Trophoblast cell (in vitro differentiated cells and primary cell): ENCODE data around the gene APH1B.

ENCODE experiments used
- DNase-seq, 2 donors: peaks; one replicate each; pipeline ENCODE4 v3.0.0-alpha.2; 2016
- H2AFZ ChIP-seq: 2 replicates; pipeline ENCODE4 v1.6.1; 2013; ENCODE audit warnings: low read length, moderate library complexity, mild to moderate bottlenecking; ENCODE audit not compliant: insufficient read depth, poor library complexity
- H2AK5ac ChIP-seq: 2 replicates; pipeline ENCODE4 v1.6.1; 2013; ENCODE audit warnings: mild to moderate bottlenecking, low read length
- H2BK120ac ChIP-seq: 2 replicates; pipeline ENCODE4 v1.6.1; 2013; ENCODE audit warnings: low read length, mild to moderate bottlenecking, moderate library complexity; ENCODE audit not compliant: insufficient read depth, poor library complexity
- H2BK12ac ChIP-seq: 2 replicates; pipeline ENCODE4 v1.6.1; 2013; ENCODE audit warnings: mild to moderate bottlenecking, low read length, moderate library complexity
- H2BK5ac ChIP-seq: 2 replicates; pipeline ENCODE4 v1.6.1; 2013; ENCODE audit warnings: low read length, low read depth, moderate library complexity, mild to moderate bottlenecking; ENCODE audit not compliant: poor library complexity
- H3K14ac ChIP-seq: 2 replicates; pipeline ENCODE4 v1.6.1; 2013; ENCODE audit warnings: mild to moderate bottlenecking, low read length
- H3K18ac ChIP-seq: 2 replicates; pipeline ENCODE4 v1.6.1; 2013; ENCODE audit warnings: mild to moderate bottlenecking, low read length
- H3K23ac ChIP-seq: 2 replicates; pipeline ENCODE4 v1.6.1; 2013; ENCODE audit warnings: low read length
- H3K27ac ChIP-seq: 2 replicates; pipeline ENCODE4 v1.5.1; 2013; ENCODE audit warnings: low read depth, mild to moderate bottlenecking, inconsistent platforms, low read length, moderate library complexity
- H3K27me3 ChIP-seq: 2 replicates; pipeline ENCODE4 v1.6.1; 2013; ENCODE audit warnings: inconsistent platforms, mild to moderate bottlenecking, low read length, moderate library complexity; ENCODE audit not compliant: insufficient read depth
- H3K36me3 ChIP-seq, 2 experiments: 1 replicate in 1 of 2; 2 replicates in 1 of 2; pipeline ENCODE4 v1.6.1; 2013; ENCODE audit warnings: low read length in 2 of 2, mild to moderate bottlenecking in 2 of 2, moderate library complexity in 1 of 2; ENCODE audit not compliant: insufficient read depth in 2 of 2, control insufficient read depth in 1 of 2
- H3K4ac ChIP-seq: 2 replicates; pipeline ENCODE4 v1.6.1; 2013; ENCODE audit warnings: low read depth, mild to moderate bottlenecking, low read length, moderate library complexity
- H3K4me1 ChIP-seq, 2 experiments: 1 replicate in 1 of 2; 2 replicates in 1 of 2; pipeline ENCODE4 v1.6.1; 2013; ENCODE audit warnings: low read length in 2 of 2, mild to moderate bottlenecking in 2 of 2, moderate library complexity in 1 of 2; ENCODE audit not compliant: insufficient read depth in 2 of 2, control insufficient read depth in 1 of 2
- H3K4me2 ChIP-seq: 2 replicates; pipeline ENCODE4 v1.6.1; 2013; ENCODE audit warnings: inconsistent platforms, mild to moderate bottlenecking, low read length, moderate library complexity
- H3K4me3 ChIP-seq: 2 replicates; pipeline ENCODE4 v1.5.1; 2013; ENCODE audit warnings: mild to moderate bottlenecking, low read depth, low read length, inconsistent platforms
- H3K79me1 ChIP-seq: one replicate; pipeline ENCODE4 v1.6.1; 2013; ENCODE audit warnings: low read length
- H3K79me2 ChIP-seq: 2 replicates; pipeline ENCODE4 v1.6.1; 2013; ENCODE audit warnings: low read length, mild to moderate bottlenecking; ENCODE audit not compliant: control insufficient read depth, insufficient read depth, poor library complexity
- H3K9ac ChIP-seq: 2 replicates; pipeline ENCODE4 v1.6.1; 2013; ENCODE audit warnings: mild to moderate bottlenecking, low read length
- H3K9me3 ChIP-seq: 2 replicates; pipeline ENCODE4 v1.6.1; 2013; ENCODE audit warnings: low read depth, mild to moderate bottlenecking, control low read depth, inconsistent platforms, low read length; ENCODE audit not compliant: insufficient read depth
- H4K12ac ChIP-seq: 2 replicates; pipeline ENCODE4 v1.6.1; 2013; ENCODE audit warnings: low read depth, mild to moderate bottlenecking, low read length, moderate library complexity
- H4K8ac ChIP-seq: 2 replicates; pipeline ENCODE4 v1.6.1; 2013; ENCODE audit warnings: low read depth, mild to moderate bottlenecking, low read length, moderate library complexity
- H4K91ac ChIP-seq: one replicate; pipeline ENCODE4 v1.6.1; 2013; ENCODE audit warnings: low read depth, mild to moderate bottlenecking, low read length, moderate library complexity
- WGBS: extraction: QIAGEN DNeasy Blood & Tissue Kit; methylation state at CpG from one replicate; pipeline ENCODE4 v1.1.7; 2013; ENCODE audit warnings: missing lambda C conversion rate; ENCODE audit not compliant: insufficient read length, insufficient coverage; ENCODE audit errors: extremely low coverage; 5-methylcytosine and 5-hydroxymethylcytosine counted together

Gene APH1B

GRCh38 chr15:63357061-63357460 is 79.7 kb downstream of the APH1B start:
- Histone ChIP-seq H3K27me3 (no peaks in the 10 kb centered on the region), H2BK120ac (no peak overlapping the region), H3K36me3 (no peaks in the 10 kb centered on the region), H3K9me3 (no peaks in the 10 kb centered on the region), H4K8ac (no peak overlapping the region), H3K27ac (no peak overlapping the region), H3K4me2 (no peak overlapping the region), H3K9ac (no peak overlapping the region), H4K91ac (no peak overlapping the region), H2AFZ (no peak overlapping the region), H3K4ac (no peak overlapping the region), H3K14ac (no peak overlapping the region), H3K18ac (no peak overlapping the region), H4K12ac (no peak overlapping the region), H3K4me3 (no peak overlapping the region), H3K79me2 (no peaks in the 10 kb centered on the region), H3K79me1 (no peaks in the 10 kb centered on the region), H3K23ac (no peak overlapping the region), H2BK12ac (no peak overlapping the region), H3K4me1 (peaks cover 3 to 4% of the 10 kb centered on the region in 2 experiments), H2BK5ac (no peak overlapping the region), H2AK5ac (no peak overlapping the region)
- no peak for DNase-seq
- WGBS = no CpG with 5 or more reads among the region's 4 CpGs

GRCh38 chr15:63357731-63358130 is 80.3 kb downstream of the APH1B start:
- no peak overlapping the region for H3K9ac ChIP-seq
- H3K4me3 ChIP-seq = no peak overlapping the region
- H2BK5ac ChIP-seq = no peak overlapping the region
- H4K8ac ChIP-seq = no peak overlapping the region
- H3K23ac ChIP-seq = no peak overlapping the region
- no peaks in the 10 kb centered on the region for H3K9me3 ChIP-seq
- no peak overlapping the region for H3K14ac ChIP-seq
- no peak overlapping the region for H3K27ac ChIP-seq
- no peaks in the 10 kb centered on the region for H3K79me1 ChIP-seq
- no peaks in the 10 kb centered on the region for H3K36me3 ChIP-seq
- no peak overlapping the region for H3K18ac ChIP-seq
- no peak overlapping the region for H4K12ac ChIP-seq
- no peak overlapping the region for H4K91ac ChIP-seq
- H2AFZ ChIP-seq = no peak overlapping the region
- no peak overlapping the region for H2BK12ac ChIP-seq
- H2AK5ac ChIP-seq = no peak overlapping the region
- no peak overlapping the region for H3K4me2 ChIP-seq
- H3K79me2 ChIP-seq = no peaks in the 10 kb centered on the region
- WGBS = no CpG with 5 or more reads among the region's 3 CpGs
- H3K4ac ChIP-seq = no peak overlapping the region
- H3K27me3 ChIP-seq = no peaks in the 10 kb centered on the region
- H2BK120ac ChIP-seq = no peak overlapping the region
- peaks cover 3 to 4% of the 10 kb centered on the region in 2 experiments for H3K4me1 ChIP-seq
- DNase-seq = no peak

- Histone ChIP-seq H2BK120ac (no peak overlapping the region), H3K23ac (no peak overlapping the region), H3K18ac (no peak overlapping the region), H3K27ac (no peak overlapping the region), H2AFZ (no peak overlapping the region), H3K4ac (no peak overlapping the region), H3K27me3 (no peaks in the 10 kb centered on the region), H2BK12ac (no peak overlapping the region), H4K8ac (no peak overlapping the region), H2AK5ac (no peak overlapping the region), H3K4me1 (peaks cover 3 to 4% of the 10 kb centered on the region in 2 experiments), H3K36me3 (no peaks in the 10 kb centered on the region), H3K14ac (no peak overlapping the region), H4K91ac (no peak overlapping the region), H3K4me2 (no peak overlapping the region), H3K9me3 (no peaks in the 10 kb centered on the region), H3K9ac (no peak overlapping the region), H2BK5ac (no peak overlapping the region), H3K79me2 (no peaks in the 10 kb centered on the region), H3K79me1 (no peaks in the 10 kb centered on the region), H4K12ac (no peak overlapping the region), H3K4me3 (no peak overlapping the region)
- WGBS = no CpG with 5 or more reads among the region's 15 CpGs
- DNase-seq = no peak
These were observed 81.0 kb downstream of the APH1B start for GRCh38 chr15:63358241-63359029.
